Endothelial cell of umbilical vein (primary cell): ENCODE data around the gene WAC. TPM values are rescaled to one million over a fixed set of nuclear protein-coding genes. Genes with fewer than 3 reads are reported as not detected.

Experiments used
- BruUV-seq: library from RNA; stranded (reverse); fragments of 400-500 nt; replicated peaks from 2 replicates; lab custom pipeline; 2021; lab: Mats Ljungman, UMichigan
- CTCF ChIA-PET: fragments of 300-600, 350-600 bp; sonication (Branson Sonifier 250); formaldehyde crosslinking; loops from one replicate; lab custom pipeline; 2021; ENCODE audit warnings: antibody characterized with exemption, inconsistent platforms; lab: Charles Lee
- POLR2A ChIA-PET: fragments of 300-600, 350-600 bp; sonication (Branson Sonifier 250); formaldehyde crosslinking; loops from one replicate; lab custom pipeline; 2021; ENCODE audit warnings: antibody characterized with exemption, inconsistent platforms; lab: Charles Lee
- DNase-seq: peaks from one replicate; pipeline ENCODE4 v3.0.0-alpha.2; 2011; ENCODE audit warnings: low read depth, low spot score
- FAIRE-seq: peaks from 2 replicates; lab custom pipeline; 2011; peaks lifted over from hg19 to GRCh38; lab: Jason Lieb, UNC
- H2AFZ ChIP-seq: 2 replicates; pipeline ENCODE4 v1.6.0; 2012; ENCODE audit warnings: low read depth, low read length, control low read depth, inconsistent platforms
- H3K27ac ChIP-seq: 2 replicates; pipeline ENCODE4 v1.5.1; 2011; ENCODE audit warnings: low read depth, mild to moderate bottlenecking, control low read depth, low read length, moderate library complexity; ENCODE audit not compliant: insufficient read depth
- H3K27me3 ChIP-seq, 2 experiments: 2 replicates each; pipeline versions ENCODE4 v1.6.0 to v1.6.1; 2011; ENCODE audit warnings: low read length in 2 of 2, mixed read lengths in 1 of 2; ENCODE audit not compliant: control insufficient read depth in 2 of 2, insufficient read depth in 2 of 2
- H3K36me3 ChIP-seq, 2 experiments: 2 replicates in 1 of 2; 3 replicates in 1 of 2; pipeline ENCODE4 v1.5.1; 2011; ENCODE audit warnings: low read length in 2 of 2, mild to moderate bottlenecking in 1 of 2, moderate library complexity in 1 of 2; ENCODE audit not compliant: control insufficient read depth in 2 of 2, insufficient read depth in 2 of 2; ENCODE audit errors: extremely low read depth in 1 of 2
- H3K4me1 ChIP-seq: 3 replicates; pipeline ENCODE4 v1.5.1; 2011; ENCODE audit warnings: mild to moderate bottlenecking, low read length; ENCODE audit not compliant: control insufficient read depth, insufficient read depth; ENCODE audit errors: extremely low read depth
- H3K4me2 ChIP-seq: 2 replicates; pipeline ENCODE4 v1.6.1; 2011; ENCODE audit warnings: low read length, control low read depth, mixed read lengths; ENCODE audit not compliant: insufficient read depth
- H3K4me3 ChIP-seq, 3 experiments: fragments of 200-600 bp in 1 of 3; sonication (generic), shearing (Covaris generic) in 1 of 3; replicated peaks in 1 of 3; 2 replicates each; pipeline ENCODE4 v1.5.1; 2011 to 2016; ENCODE audit warnings: control low read depth in 3 of 3, low read length in 3 of 3, mild to moderate bottlenecking in 2 of 3, inconsistent platforms in 1 of 3, low read depth in 1 of 3, moderate library complexity in 1 of 3; ENCODE audit not compliant: insufficient read depth in 1 of 3
- H3K79me2 ChIP-seq: 2 replicates; pipeline ENCODE4 v1.6.0; 2012; ENCODE audit warnings: low read length, inconsistent platforms; ENCODE audit not compliant: control insufficient read depth, insufficient read depth
- H3K9ac ChIP-seq: replicated peaks from 2 replicates; pipeline ENCODE3; 2011; ENCODE audit warnings: low read length, control low read depth; ENCODE audit not compliant: insufficient read depth; ENCODE audit errors: extremely low read depth
- H3K9me1 ChIP-seq: replicated peaks from 3 replicates; pipeline ENCODE4 v1.6.0; 2011; ENCODE audit warnings: mild to moderate bottlenecking, low read length; ENCODE audit not compliant: control insufficient read depth, insufficient read depth; ENCODE audit errors: extremely low read depth
- H3K9me3 ChIP-seq: replicated peaks from 2 replicates; pipeline ENCODE4 v1.5.1; 2012; ENCODE audit warnings: low read length, inconsistent platforms; ENCODE audit not compliant: control insufficient read depth, insufficient read depth
- H4K20me1 ChIP-seq: replicated peaks from 2 replicates; pipeline ENCODE3; 2011; ENCODE audit warnings: mild to moderate bottlenecking, low read length; ENCODE audit not compliant: control insufficient read depth, insufficient read depth; ENCODE audit errors: extremely low read depth
- CTCF ChIP-seq, 2 donors: IDR thresholded peaks; 1 replicate in 1 of 2; 2 replicates in 1 of 2; pipeline ENCODE4 v1.5.1; 2011; ENCODE audit warnings: low read length in 2 of 2, mild to moderate bottlenecking in 2 of 2, moderate library complexity in 2 of 2, control low read depth in 1 of 2, inconsistent platforms in 1 of 2, low read depth in 1 of 2; ENCODE audit not compliant: insufficient read depth in 1 of 2; ENCODE audit errors: extremely low read depth in 1 of 2
- EZH2 ChIP-seq: IDR thresholded peaks from 2 replicates; pipeline ENCODE4 v1.6.1; 2012; ENCODE audit warnings: borderline replicate concordance, low read depth, mild to moderate bottlenecking, moderate library complexity, low read length, inconsistent platforms; ENCODE audit not compliant: severe bottlenecking
- FOS ChIP-seq: IDR thresholded peaks from 2 replicates; pipeline ENCODE4 v1.6.1; 2011; ENCODE audit warnings: mild to moderate bottlenecking, low read length, moderate library complexity, borderline replicate concordance; ENCODE audit not compliant: insufficient read depth
- GATA2 ChIP-seq: IDR thresholded peaks from 2 replicates; pipeline ENCODE4 v1.7.0; 2011; ENCODE audit warnings: low read depth, mild to moderate bottlenecking, moderate library complexity, mixed read lengths, low read length; ENCODE audit not compliant: insufficient read length, insufficient read depth
- JUN ChIP-seq: IDR thresholded peaks from 2 replicates; pipeline ENCODE4 v1.6.1; 2011; ENCODE audit warnings: borderline replicate concordance, low read depth; ENCODE audit not compliant: insufficient read length, insufficient read depth
- MAX ChIP-seq: IDR thresholded peaks from 2 replicates; pipeline ENCODE4 v1.6.1; 2011; ENCODE audit not compliant: insufficient read depth, insufficient read length
- MYC ChIP-seq: IDR thresholded peaks from one replicate; pipeline ENCODE4 v1.6.1; 2011; ENCODE audit warnings: mild to moderate bottlenecking, low read depth, low read length
- POLR2A ChIP-seq: IDR thresholded peaks from 2 replicates; pipeline ENCODE4 v1.6.1; 2012; ENCODE audit warnings: low read depth, mild to moderate bottlenecking, control low read depth, low read length
- POLR2AphosphoS5 ChIP-seq: IDR thresholded peaks from 2 replicates; pipeline ENCODE4 v1.6.1; 2012; ENCODE audit warnings: low read depth, mild to moderate bottlenecking, control low read depth, low read length, moderate library complexity; ENCODE audit not compliant: insufficient read depth
- dilution Hi-C: fragments of 300-500 bp; cut with MboI; formaldehyde crosslinking; loops from one replicate; pipeline ENCODE4 v1.15.0; 2019; ENCODE audit warnings: low sequenced_read_pairs; ENCODE audit not compliant: extremely low pct_ligation_motif_present
- intact Hi-C: fragments of 100-400 bp; cut with micrococcal nuclease; formaldehyde crosslinking; loops from one replicate; pipeline ENCODE4 v1.10.0; 2022
- polyA plus RNA-seq, 4 experiments: library from polyadenylated mRNA; depleted of rRNA in 3 of 4; stranded (reverse) in 3 of 4; unstranded in 1 of 4; fragments of >200 nt; gene quantifications; 2 replicates each; pipeline versions ENCODE4 v1.2.1 to v1.2.3, GENCODE V29; 2011 to 2012; ENCODE audit warnings: missing spikeins in 1 of 4
- total RNA-seq: library from RNA; stranded (reverse); gene quantifications from 2 replicates; pipeline ENCODE4 v1.2.3, GENCODE V29; 2021

WAC gene
- total and polyA plus RNA-seq, 2 donors (not counting 3 experiments of a cell fraction or from before 2014, with no cell fraction given), result 49.2 to 101 TPM

- POLR2A ChIA-PET, result no interaction called here
- CTCF ChIA-PET, result interaction anchor here (0.7 to 1.8 kb wide), 4 partner anchors 9 to 508 kb away, joined by 3 to 9 read pairs (median 4); no protein-coding TSS in a partner anchor
- TF ChIP-seq MAX (no peak), EZH2 (no peak), FOS (no peak), GATA2 (no peak), POLR2A (no peak), JUN (no peak), MYC (no peak), POLR2AphosphoS5 (no peak), CTCF (IDR thresholded peaks at IDR 0.05; ENCODE audit: extremely low read depth in 1 of 2, insufficient read depth in 1 of 2, low read depth in 1 of 2, low read length in 2 of 2) (no peak)
Measured at GRCh38 chr10:28619455-28619854, 86.5 kb downstream of the WAC start.

More at GRCh38 chr10:28619455-28619854, 86.5 kb downstream of the WAC start:
- H4K20me1 ChIP-seq, result peaks cover 5% of the 10 kb centered on the region
- H3K9me1 ChIP-seq, result no peaks in the 10 kb centered on the region
- H3K79me2 ChIP-seq, result peaks cover under 1% of the 10 kb centered on the region
- H3K9ac ChIP-seq, result no peak overlapping the region
- BruUV-seq, result no TSS peak
- intact Hi-C loops, result no loop called here
- dilution Hi-C loops, result no loop called here
- no peaks in the 10 kb centered on the region for H3K9me3 ChIP-seq
- no peak overlapping the region for H2AFZ ChIP-seq
- H3K27me3 ChIP-seq, result no peaks in the 10 kb centered on the region
- FAIRE-seq, result no peak
- no peak overlapping the region for H3K27ac ChIP-seq
- no peak overlapping the region for H3K4me3 ChIP-seq
- H3K36me3 ChIP-seq, result peaks cover 4 to 35% of the 10 kb centered on the region in 2 experiments
- H3K4me1 ChIP-seq, result no peaks in the 10 kb centered on the region
- H3K4me2 ChIP-seq, result no peak overlapping the region
- DNase-seq, result no peak
